Left lung (tissue), 10 donors: Measurements from ENCODE around the gene FKRP. TPM values are rescaled to one million over a fixed set of nuclear protein-coding genes. Genes with fewer than 3 reads are reported as not detected.

Experiments used
- ATAC-seq: fragments of 200-7000 bp; cut with Tn5 transposase; one replicate; pipeline ENCODE4 v1.9.1; 2020; ENCODE audit warnings: moderate library complexity
- DNase-seq, 4 donors: peaks; one replicate each; pipeline ENCODE4 v3.0.0-alpha.2; 2013 to 2020
- H3K27ac ChIP-seq, 2 donors: fragments of 200-600 bp; sonication (generic) in 1 of 2; one replicate each; pipeline versions ENCODE4 v1.5.0 to v1.8.0; 2020 to 2021
- H3K27me3 ChIP-seq, 2 donors: fragments of 200-600 bp; sonication (generic) in 1 of 2; one replicate each; pipeline versions ENCODE4 v1.5.0 to v1.8.0; 2020 to 2021
- H3K36me3 ChIP-seq, 2 donors: fragments of 200-600 bp; sonication (generic) in 1 of 2; one replicate each; pipeline versions ENCODE4 v1.5.0 to v1.8.0; 2020 to 2021
- H3K4me1 ChIP-seq, 2 donors: fragments of 200-600 bp; one replicate each; pipeline ENCODE4 v1.8.0; 2021
- H3K4me3 ChIP-seq, 2 donors: fragments of 200-600 bp; sonication (generic) in 1 of 2; one replicate each; pipeline versions ENCODE4 v1.5.0 to v1.8.0; 2020 to 2021; ENCODE audit warnings: mild to moderate bottlenecking in 1 of 2
- H3K9me3 ChIP-seq, 2 donors: fragments of 200-600 bp; sonication (generic) in 1 of 2; one replicate each; pipeline versions ENCODE4 v1.5.0 to v1.8.0; 2020 to 2021
- intact Hi-C, 2 donors: fragments of 100-400 bp; cut with DNase I; formaldehyde crosslinking; loops; one replicate each; pipeline versions ENCODE4 v1.11.2 to v1.14.2; 2022
- polyA plus RNA-seq, 6 donors: library from polyadenylated mRNA; unstranded; fragments of 120-200 nt; gene quantifications; one replicate each; pipeline ENCODE4 v1.2.1, GENCODE V29; 2013; ENCODE audit not compliant: insufficient read length in 6 of 6
- total RNA-seq, 2 donors: library from RNA; stranded (reverse); fragmentation: NEBNext Ultra II Directional; extraction: Animal tissue kit (Norgen Biotek cat#: 25700); gene quantifications; one replicate each; pipeline ENCODE4 v1.2.1, GENCODE V29; 2021
- TF ChIP-seq, protein P1 (sequence below), 2 donors: fragments of 200-600 bp; sonication (generic) in 1 of 2; IDR thresholded peaks; one replicate each; pipeline versions ENCODE4 v1.5.0 to v1.8.0; 2021; ENCODE audit warnings: antibody characterized with exemption in 2 of 2
- donor health status: DM: no; HTN: yes; CAD: no.
- donor health status: DM: no; HTN: no; CAD: no.

The FKRP gene
- total and polyA plus RNA-seq, 8 donors, result 18.8 to 29.6 (median 23.2) TPM

GRCh38 chr19:46717716-46718143 lies 28.1 kb upstream of the FKRP start:
- TF ChIP-seq, protein P1, sequence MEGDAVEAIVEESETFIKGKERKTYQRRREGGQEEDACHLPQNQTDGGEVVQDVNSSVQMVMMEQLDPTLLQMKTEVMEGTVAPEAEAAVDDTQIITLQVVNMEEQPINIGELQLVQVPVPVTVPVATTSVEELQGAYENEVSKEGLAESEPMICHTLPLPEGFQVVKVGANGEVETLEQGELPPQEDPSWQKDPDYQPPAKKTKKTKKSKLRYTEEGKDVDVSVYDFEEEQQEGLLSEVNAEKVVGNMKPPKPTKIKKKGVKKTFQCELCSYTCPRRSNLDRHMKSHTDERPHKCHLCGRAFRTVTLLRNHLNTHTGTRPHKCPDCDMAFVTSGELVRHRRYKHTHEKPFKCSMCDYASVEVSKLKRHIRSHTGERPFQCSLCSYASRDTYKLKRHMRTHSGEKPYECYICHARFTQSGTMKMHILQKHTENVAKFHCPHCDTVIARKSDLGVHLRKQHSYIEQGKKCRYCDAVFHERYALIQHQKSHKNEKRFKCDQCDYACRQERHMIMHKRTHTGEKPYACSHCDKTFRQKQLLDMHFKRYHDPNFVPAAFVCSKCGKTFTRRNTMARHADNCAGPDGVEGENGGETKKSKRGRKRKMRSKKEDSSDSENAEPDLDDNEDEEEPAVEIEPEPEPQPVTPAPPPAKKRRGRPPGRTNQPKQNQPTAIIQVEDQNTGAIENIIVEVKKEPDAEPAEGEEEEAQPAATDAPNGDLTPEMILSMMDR (IDR thresholded peaks at IDR 0.05), result no peak
- no peaks in the 10 kb centered on the region for H3K27me3 ChIP-seq
- intact Hi-C loops, result no loop called here
- peaks cover 0 to 38% of the 10 kb centered on the region in 2 donors for H3K36me3 ChIP-seq
- H3K27ac ChIP-seq, result peak overlapping the region; percentile 89 to 95
- DNase-seq (no peak), ATAC-seq (no peak)
- peaks cover 17 to 52% of the 10 kb centered on the region in 2 donors for H3K4me1 ChIP-seq
- no peaks in the 10 kb centered on the region for H3K9me3 ChIP-seq
- H3K4me3 ChIP-seq, result peak overlapping the region; percentile 48 to 86

DNA sequence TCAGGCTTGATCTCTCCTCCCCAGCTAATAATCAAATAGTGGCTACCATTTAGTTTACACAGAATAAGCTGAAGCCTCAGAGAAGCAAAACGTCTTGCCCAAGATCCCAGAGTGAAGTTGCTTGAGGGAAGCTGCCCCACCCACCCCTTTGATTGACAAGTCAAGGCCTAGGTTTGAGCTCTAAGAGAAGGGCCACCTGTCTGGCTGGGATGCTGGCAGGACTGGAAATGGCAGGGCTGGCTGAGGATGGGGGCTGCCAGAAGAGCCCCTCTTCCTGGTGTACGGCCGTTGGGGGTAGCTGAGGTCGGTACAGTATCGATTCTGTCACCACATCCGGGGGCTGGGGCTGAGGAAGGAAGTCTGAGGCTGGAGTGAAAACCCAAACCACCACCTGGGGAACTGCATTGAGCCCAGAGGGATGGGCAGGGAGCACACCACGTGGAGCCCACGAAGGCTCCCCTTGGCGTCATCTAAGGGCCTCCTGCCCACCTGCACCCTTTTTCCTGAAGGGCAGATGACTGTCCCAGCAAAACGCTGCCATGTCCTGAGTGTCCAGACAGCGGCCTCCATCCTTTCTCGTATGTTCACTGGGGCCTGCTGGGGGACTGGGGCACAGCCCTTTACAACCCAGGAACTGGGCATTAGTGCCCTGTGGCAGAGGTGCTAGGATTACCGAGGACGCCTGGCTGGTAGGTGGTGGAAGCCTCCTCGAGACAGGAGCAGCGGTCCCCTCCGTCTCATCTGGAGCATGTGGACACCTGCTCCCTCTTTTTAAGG lies 27.5 kb upstream of the FKRP start:
- Histone ChIP-seq H3K4me3 (peak overlapping the region in 1 of 2 donors; percentile 86), H3K36me3 (peaks cover 0 to 44% of the 10 kb centered on the region in 2 donors), H3K9me3 (no peaks in the 10 kb centered on the region), H3K27me3 (no peaks in the 10 kb centered on the region), H3K4me1 (peaks cover 17 to 58% of the 10 kb centered on the region in 2 donors), H3K27ac (peak overlapping the region; percentile 89 to 95)
- TF ChIP-seq, protein P1 (IDR thresholded peaks at IDR 0.05), result no peak
- DNase-seq, result peak in 1 of 4 donors; percentile 59
- intact Hi-C loops, result no loop called here
- peak; percentile 7 for ATAC-seq

DNA sequence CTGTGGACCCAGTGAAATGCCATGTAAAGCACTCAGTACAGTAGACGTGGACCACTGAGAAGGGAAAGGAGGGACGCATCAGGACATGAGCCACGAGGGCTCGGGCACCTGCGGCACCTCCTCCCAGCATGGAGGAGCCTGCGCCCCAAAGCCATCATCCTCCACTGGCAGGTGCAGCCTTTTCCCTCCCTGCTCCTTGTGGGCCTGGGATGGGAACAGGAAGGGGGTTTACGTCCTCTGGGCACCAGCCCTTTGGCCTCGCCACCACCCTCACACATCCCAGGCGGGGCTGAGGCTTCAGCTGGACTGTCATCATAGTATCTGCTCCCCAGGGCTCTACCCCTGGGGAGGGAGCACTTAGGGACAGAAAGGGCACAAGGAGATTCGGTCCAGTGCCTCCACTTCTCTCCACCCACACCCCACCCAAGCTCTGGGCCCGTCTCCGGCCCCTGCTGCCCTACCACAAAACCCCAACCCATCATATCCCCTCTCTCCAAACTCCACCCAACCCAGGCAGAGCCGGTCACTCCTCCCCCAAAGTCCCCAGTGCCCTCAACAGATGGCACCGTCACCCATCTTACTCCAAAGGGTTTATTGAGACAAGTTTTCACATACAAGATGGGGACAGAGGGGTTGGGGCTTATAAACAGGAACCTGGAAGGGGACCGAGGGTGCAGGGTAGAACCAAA lies 26.8 kb upstream of the FKRP start:
- peaks cover 0 to 52% of the 10 kb centered on the region in 2 donors for H3K36me3 ChIP-seq
- H3K4me1 ChIP-seq, result peaks cover 17 to 60% of the 10 kb centered on the region in 2 donors
- peak in 1 of 4 donors; percentile 50 for DNase-seq
- no peak for ATAC-seq
- no peaks in the 10 kb centered on the region for H3K9me3 ChIP-seq
- no peak overlapping the region for H3K4me3 ChIP-seq
- H3K27ac ChIP-seq, result peak overlapping the region in 1 of 2 donors; percentile 89
- TF ChIP-seq, protein P1 (IDR thresholded peaks at IDR 0.05), result no peak
- intact Hi-C loops, result no loop called here
- no peaks in the 10 kb centered on the region for H3K27me3 ChIP-seq

DNA sequence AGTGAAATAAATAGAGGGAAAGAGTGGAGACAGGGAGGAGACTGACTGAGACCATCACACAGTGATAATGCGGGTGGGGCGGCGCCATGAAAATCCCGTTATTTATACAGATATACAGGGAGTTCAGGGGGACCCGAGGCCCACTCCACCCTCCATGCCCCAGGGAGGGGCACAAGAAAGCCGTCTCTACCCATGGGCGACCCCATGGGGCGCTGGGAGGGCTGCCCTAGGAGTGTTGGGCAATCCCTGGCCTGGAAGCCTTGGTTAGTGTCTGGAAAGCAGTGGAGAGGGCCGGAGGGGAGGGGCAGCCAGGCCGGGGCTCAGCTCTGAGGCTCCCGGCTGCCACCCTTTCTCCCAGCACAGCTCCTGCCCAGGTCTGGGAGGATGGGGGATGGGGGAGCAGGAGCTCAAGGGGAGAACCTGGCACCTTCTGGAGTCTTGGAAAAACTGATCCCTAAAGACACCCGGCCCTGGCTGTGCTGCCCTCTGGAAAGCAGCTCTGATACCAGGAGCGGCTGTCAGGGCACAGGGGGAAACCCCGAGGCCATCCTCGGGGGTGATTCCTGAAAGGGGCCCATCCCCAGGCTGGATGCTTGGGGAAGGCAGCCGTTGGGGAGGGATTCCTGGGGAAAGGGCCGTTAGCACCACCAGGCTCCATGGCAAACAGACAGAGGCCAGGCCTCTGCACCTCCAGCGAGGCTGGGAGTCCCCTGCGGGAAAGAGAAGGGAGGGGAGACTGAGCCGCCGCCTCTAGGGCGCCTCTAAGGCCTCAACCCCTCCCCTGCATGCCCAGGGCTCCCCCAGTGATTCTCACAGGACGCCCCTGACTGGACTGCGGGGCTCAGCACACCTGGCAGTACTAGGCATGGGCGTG lies 26.0 kb upstream of the FKRP start:
- H3K4me3 ChIP-seq, result no peak overlapping the region
- TF ChIP-seq, protein P1 (IDR thresholded peaks at IDR 0.05), result no peak
- H3K27ac ChIP-seq, result no peak overlapping the region
- ATAC-seq (no peak), DNase-seq (peak in 1 of 4 donors; percentile 54)
- peaks cover 15 to 55% of the 10 kb centered on the region in 2 donors for H3K4me1 ChIP-seq
- peaks cover 0 to 59% of the 10 kb centered on the region in 2 donors for H3K36me3 ChIP-seq
- H3K9me3 ChIP-seq, result no peaks in the 10 kb centered on the region
- intact Hi-C loops, result no loop called here
- no peaks in the 10 kb centered on the region for H3K27me3 ChIP-seq
